Body of pancreas (tissue), 4 donors: ENCODE results near the gene MAD1L1.

ENCODE experiments used
- CTCF ChIP-seq, 7 experiments: fragments of 450-650 bp in 4 of 7; fragments of 200-600 bp in 3 of 7; sonication (generic) in 3 of 7; IDR thresholded peaks; one replicate each; pipeline ENCODE4 v1.5.1; 2016 to 2019; ENCODE audit warnings: antibody characterized with exemption in 7 of 7
- POLR2A ChIP-seq, 3 donors: fragments of 450-650 bp; IDR thresholded peaks; one replicate each; pipeline ENCODE4 v1.6.1; 2016; ENCODE audit warnings: antibody characterized with exemption in 3 of 3, mild to moderate bottlenecking in 2 of 3

DNA sequence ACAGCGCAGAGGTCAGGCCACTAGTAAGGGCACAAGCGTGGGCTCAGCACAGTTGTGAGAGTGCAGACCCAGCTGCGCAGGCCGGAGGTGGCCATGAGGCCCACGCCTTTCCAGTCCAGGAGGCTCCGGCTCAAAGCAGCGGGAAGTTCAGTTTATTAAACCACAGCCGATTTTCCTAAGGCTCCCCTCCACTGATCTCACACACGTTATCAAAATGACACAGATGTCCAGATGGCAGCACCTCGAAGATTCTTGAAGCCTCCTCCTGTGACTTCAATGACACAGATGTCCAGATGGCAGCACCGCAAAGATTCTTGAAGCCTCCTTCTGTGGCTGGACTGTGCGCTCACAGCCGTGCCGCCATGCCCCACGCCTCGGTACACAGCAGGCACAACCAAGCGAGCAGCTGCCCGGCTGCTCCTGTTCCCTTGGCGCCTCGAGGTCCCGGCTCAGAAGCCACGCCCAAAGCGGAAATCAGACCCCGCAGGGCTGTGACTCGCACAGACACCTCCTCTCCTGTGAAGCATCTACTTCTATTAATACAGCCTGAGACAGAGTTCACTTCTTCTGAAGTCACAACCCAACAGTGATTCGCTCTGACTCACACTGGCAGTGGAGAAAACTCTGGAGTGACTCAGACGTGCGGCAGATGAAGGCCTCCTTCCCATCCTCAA, 122.7 kb downstream of the MAD1L1 start:
- TF ChIP-seq CTCF (IDR thresholded peaks at IDR 0.05), result no peak
- no peak for TF ChIP-seq POLR2A (IDR thresholded peaks at IDR 0.05)
